Esophagus muscularis mucosa (tissue), 4 donors: ENCODE data around the gene SHISA6. TPM values are rescaled to one million over a fixed set of nuclear protein-coding genes. Genes with fewer than 3 reads are reported as not detected.

Experiments
- DNase-seq: peaks from one replicate; pipeline ENCODE4 v3.0.0-alpha.2; 2017; ENCODE audit errors: extremely low spot score
- H3K27ac ChIP-seq, 4 donors: fragments of 200-600 bp; sonication (generic); replicated peaks in 1 of 4; 1 replicate in 3 of 4; 2 replicates in 1 of 4; pipeline ENCODE4 v1.5.1; 2016 to 2019; ENCODE audit warnings: mild to moderate bottlenecking in 1 of 4
- H3K27me3 ChIP-seq, 4 donors: fragments of 200-600 bp; sonication (generic); one replicate each; pipeline versions ENCODE4 v1.5.1 to v1.6.0; 2016 to 2019
- H3K36me3 ChIP-seq, 4 donors: fragments of 200-600 bp; sonication (generic); one replicate each; pipeline ENCODE4 v1.5.1; 2016 to 2019
- H3K4me1 ChIP-seq, 4 donors: fragments of 200-600 bp; sonication (generic); one replicate each; pipeline ENCODE4 v1.5.1; 2016 to 2019
- H3K4me3 ChIP-seq, 4 donors: fragments of 200-600 bp; sonication (generic); 1 replicate in 2 of 4; 2 replicates in 2 of 4; pipeline ENCODE4 v1.5.1; 2016 to 2019; ENCODE audit warnings: mild to moderate bottlenecking in 4 of 4, moderate library complexity in 1 of 4
- H3K9me3 ChIP-seq, 4 donors: fragments of 200-600 bp; sonication (generic); 1 replicate in 3 of 4; 2 replicates in 1 of 4; pipeline ENCODE4 v1.5.1; 2016 to 2019
- EP300 ChIP-seq: sonication (generic); formaldehyde crosslinking; IDR thresholded peaks from one replicate; pipeline ENCODE4 v1.6.1; 2017; ENCODE audit warnings: antibody characterized with exemption
- POLR2A ChIP-seq: fragments of 450-650 bp; IDR thresholded peaks from one replicate; pipeline ENCODE4 v1.6.1; 2017; ENCODE audit warnings: antibody characterized with exemption, moderate library complexity, mild to moderate bottlenecking, low read depth
- POLR2AphosphoS5 ChIP-seq, 2 donors: sonication (generic); formaldehyde crosslinking; IDR thresholded peaks; one replicate each; pipeline ENCODE4 v1.6.1; 2017; ENCODE audit warnings: antibody characterized with exemption in 2 of 2
- WGBS: methylation state at CpG from one replicate; pipeline ENCODE4 v1.1.5; 2018; 5-methylcytosine and 5-hydroxymethylcytosine counted together
- intact Hi-C: fragments of 100-400 bp; cut with DNase I; formaldehyde crosslinking; loops from one replicate; pipeline ENCODE4 v1.15.1; 2023
- total RNA-seq, 4 donors: library from RNA; depleted of rRNA; stranded (reverse); fragments of >200 nt; gene quantifications; one replicate each; pipeline versions ENCODE4 v1.1.0 to v1.2.1, GENCODE V29; 2016
- TF ChIP-seq, protein P1 (sequence below), 3 experiments: fragments of 200-600 bp in 2 of 3; fragments of 450-650 bp in 1 of 3; sonication (generic) in 2 of 3; IDR thresholded peaks; one replicate each; pipeline ENCODE4 v1.5.1; 2017 to 2019; ENCODE audit warnings: antibody characterized with exemption in 3 of 3, mild to moderate bottlenecking in 2 of 3, moderate library complexity in 1 of 3

SHISA6 gene
- total RNA-seq, 4 donors from 2014 or later = 0.83 to 1.7 (median 1.4) TPM

DNA sequence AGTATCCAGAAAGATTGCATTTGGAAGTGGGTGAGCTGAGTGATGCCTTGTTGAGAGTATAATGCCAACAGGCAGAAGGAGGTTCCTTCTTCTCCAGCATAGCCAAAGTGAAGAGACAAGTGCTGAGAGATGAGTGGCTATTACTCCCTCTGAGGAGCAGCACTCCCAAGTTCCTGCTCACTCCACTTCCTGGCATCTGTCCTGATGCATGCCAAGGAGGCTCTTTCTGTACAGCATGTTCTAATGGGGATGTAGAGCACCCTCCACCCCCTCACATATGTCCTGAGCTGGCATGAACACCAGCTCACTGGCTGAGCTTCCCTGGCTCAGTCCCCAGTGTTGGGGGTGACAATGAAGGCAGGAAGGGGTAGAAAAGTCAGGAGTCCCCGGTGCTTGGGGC, 313.0 kb downstream of the SHISA6 start:
- peak; percentile 79 for DNase-seq
- no peaks in the 10 kb centered on the region for H3K9me3 ChIP-seq
- intact Hi-C loops = no loop called here
- no peak overlapping the region for H3K4me3 ChIP-seq
- no peak overlapping the region for H3K27ac ChIP-seq
- no peaks in the 10 kb centered on the region for H3K4me1 ChIP-seq
- TF ChIP-seq POLR2A = no peak
- peaks cover 0 to 9% (median 0%) of the 10 kb centered on the region in 4 donors for H3K27me3 ChIP-seq
- 67% methylated on average over 1 of the region's 1 CpG for WGBS
- H3K36me3 ChIP-seq = no peaks in the 10 kb centered on the region

DNA sequence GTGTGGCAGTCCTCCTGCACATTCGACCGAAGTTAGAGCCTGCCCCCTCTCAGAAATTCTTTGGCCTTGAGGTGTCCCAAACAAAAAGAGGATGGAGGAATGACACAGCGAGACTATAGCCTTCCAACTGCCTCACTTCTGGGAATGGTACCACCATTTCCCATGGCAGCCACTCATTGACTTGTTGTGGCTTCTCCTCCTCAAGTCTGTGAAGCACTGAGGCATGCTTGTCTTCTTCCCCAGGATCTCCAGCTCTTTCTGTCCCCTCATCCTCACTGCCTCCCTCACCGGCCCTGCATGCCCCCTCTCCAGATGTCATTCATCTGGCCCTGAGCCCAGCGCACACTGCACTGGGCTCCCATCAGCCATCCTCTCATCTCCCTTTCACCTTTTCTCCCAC, 313.5 kb downstream of the SHISA6 start:
- H3K4me1 ChIP-seq = no peaks in the 10 kb centered on the region
- H3K36me3 ChIP-seq = no peaks in the 10 kb centered on the region
- H3K9me3 ChIP-seq = no peaks in the 10 kb centered on the region
- WGBS = 90% methylated on average over 5 of the region's 5 CpGs
- no peak overlapping the region for H3K4me3 ChIP-seq
- no peak overlapping the region for H3K27ac ChIP-seq
- peak; percentile 53 for DNase-seq
- intact Hi-C loops = no loop called here
- TF ChIP-seq POLR2AphosphoS5 (IDR thresholded peaks at IDR 0.05) = no peak
- TF ChIP-seq, protein P1, sequence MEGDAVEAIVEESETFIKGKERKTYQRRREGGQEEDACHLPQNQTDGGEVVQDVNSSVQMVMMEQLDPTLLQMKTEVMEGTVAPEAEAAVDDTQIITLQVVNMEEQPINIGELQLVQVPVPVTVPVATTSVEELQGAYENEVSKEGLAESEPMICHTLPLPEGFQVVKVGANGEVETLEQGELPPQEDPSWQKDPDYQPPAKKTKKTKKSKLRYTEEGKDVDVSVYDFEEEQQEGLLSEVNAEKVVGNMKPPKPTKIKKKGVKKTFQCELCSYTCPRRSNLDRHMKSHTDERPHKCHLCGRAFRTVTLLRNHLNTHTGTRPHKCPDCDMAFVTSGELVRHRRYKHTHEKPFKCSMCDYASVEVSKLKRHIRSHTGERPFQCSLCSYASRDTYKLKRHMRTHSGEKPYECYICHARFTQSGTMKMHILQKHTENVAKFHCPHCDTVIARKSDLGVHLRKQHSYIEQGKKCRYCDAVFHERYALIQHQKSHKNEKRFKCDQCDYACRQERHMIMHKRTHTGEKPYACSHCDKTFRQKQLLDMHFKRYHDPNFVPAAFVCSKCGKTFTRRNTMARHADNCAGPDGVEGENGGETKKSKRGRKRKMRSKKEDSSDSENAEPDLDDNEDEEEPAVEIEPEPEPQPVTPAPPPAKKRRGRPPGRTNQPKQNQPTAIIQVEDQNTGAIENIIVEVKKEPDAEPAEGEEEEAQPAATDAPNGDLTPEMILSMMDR (IDR thresholded peaks at IDR 0.05) = no peak
- no peak for TF ChIP-seq POLR2A
- TF ChIP-seq EP300 = no peak
- H3K27me3 ChIP-seq = peaks cover 0 to 11% (median 0%) of the 10 kb centered on the region in 4 donors

DNA sequence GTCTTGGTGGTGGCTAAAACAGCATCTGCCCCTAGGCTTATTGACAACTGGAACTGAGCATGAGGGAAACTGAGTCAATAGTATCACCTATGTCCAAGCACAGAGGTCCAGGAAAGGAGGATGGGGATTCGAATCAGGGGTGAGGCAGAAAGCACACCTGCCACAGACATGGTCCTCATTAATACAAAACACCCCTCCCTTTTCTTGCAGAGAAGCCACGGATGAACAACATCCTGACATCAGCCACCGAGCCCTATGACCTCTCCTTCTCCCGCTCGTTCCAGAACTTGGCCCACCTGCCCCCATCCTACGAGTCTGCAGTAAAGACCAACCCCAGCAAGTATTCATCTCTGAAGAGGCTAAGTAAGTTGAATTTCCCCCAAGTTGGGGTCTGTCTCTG, 314.5 kb downstream of the SHISA6 start:
- TF ChIP-seq EP300 (no peak), POLR2AphosphoS5 (IDR thresholded peaks at IDR 0.05) (no peak), POLR2A (no peak)
- TF ChIP-seq, protein P1 (IDR thresholded peaks at IDR 0.05) = no peak
- intact Hi-C loops = no loop called here

DNA sequence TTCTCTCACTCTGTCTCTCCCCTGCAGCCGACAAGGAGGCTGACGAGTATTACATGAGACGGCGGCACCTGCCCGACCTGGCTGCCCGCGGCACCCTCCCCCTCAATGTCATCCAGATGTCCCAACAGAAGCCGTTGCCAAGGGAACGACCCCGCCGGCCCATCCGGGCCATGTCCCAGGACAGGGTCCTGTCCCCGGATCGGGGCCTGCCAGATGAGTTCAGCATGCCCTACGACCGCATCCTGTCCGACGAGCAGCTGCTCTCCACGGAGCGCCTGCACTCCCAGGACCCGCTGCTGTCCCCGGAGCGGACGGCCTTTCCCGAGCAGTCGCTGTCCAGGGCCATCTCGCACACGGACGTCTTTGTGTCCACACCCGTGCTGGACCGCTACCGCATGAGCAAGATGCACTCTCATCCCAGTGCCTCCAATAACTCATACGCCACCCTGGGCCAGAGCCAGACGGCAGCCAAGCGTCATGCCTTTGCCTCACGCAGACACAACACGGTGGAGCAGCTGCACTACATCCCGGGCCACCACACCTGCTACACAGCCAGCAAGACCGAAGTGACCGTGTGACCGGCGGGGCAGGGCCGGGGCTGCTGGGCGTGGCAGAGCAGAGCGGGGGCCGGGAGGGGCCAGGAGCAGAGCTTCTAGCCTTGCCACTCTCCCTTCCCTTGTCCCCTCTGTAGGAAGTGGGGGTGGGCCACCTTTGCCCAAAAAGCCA, 316.9 kb downstream of the SHISA6 start:
- peak; percentile 86 for DNase-seq
- no peaks in the 10 kb centered on the region for H3K9me3 ChIP-seq
- no peak for TF ChIP-seq POLR2AphosphoS5 (IDR thresholded peaks at IDR 0.05)
- no peak for TF ChIP-seq POLR2A
- TF ChIP-seq, protein P1 (IDR thresholded peaks at IDR 0.05) = no peak
- TF ChIP-seq EP300 = no peak
- WGBS = 92% methylated on average over 24 of the region's 46 CpGs
- H3K4me3 ChIP-seq = no peak overlapping the region
- H3K36me3 ChIP-seq = no peaks in the 10 kb centered on the region
- intact Hi-C loops = no loop called here
- H3K4me1 ChIP-seq = no peaks in the 10 kb centered on the region
- peaks cover 0 to 11% (median 0%) of the 10 kb centered on the region in 4 donors for H3K27me3 ChIP-seq
- H3K27ac ChIP-seq = no peak overlapping the region

More for the DNA sequence above, 314.5 kb downstream of the SHISA6 start:
- Histone ChIP-seq H3K27me3 (peaks cover 0 to 11% (median 0%) of the 10 kb centered on the region in 4 donors), H3K27ac (no peak overlapping the region), H3K4me1 (no peaks in the 10 kb centered on the region), H3K9me3 (no peaks in the 10 kb centered on the region), H3K36me3 (no peaks in the 10 kb centered on the region), H3K4me3 (no peak overlapping the region)
- DNase-seq = peak; percentile 55
- WGBS = 89% methylated on average over 6 of the region's 6 CpGs

DNA sequence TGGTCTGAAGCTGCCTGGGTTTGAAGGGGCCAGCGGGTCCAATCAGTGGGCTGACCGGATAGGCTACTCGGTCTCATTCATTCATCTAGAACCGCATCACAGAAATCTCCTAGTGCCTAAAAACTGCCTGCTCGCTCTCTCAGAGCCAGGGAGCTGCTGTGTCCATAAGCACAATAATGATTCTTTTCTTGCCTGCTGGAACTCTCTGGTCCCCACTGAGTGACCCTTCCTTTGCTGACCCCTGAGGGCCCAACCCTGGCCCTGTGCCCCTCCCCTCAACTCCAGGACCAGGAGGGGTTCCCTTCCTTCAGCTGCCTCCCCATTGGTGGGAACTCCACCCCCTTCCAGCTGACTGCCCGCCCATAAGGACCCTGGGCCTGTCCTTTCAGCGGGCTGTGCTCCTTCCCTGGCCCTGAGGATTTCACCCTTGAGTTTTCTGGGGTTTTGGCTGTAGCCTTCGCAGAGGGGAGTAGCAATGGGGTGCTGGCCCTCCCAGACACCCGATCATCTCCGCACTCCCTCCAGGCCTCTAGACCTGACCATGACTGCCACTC, 317.7 kb downstream of the SHISA6 start:
- Histone ChIP-seq H3K27me3 (peaks cover 0 to 11% (median 0%) of the 10 kb centered on the region in 4 donors), H3K9me3 (no peaks in the 10 kb centered on the region), H3K36me3 (no peaks in the 10 kb centered on the region), H3K27ac (no peak overlapping the region), H3K4me3 (no peak overlapping the region), H3K4me1 (no peaks in the 10 kb centered on the region)
- peak; percentile 72 for DNase-seq
- no peak for TF ChIP-seq EP300
- TF ChIP-seq, protein P1 (IDR thresholded peaks at IDR 0.05) = no peak
- no peak for TF ChIP-seq POLR2A
- TF ChIP-seq POLR2AphosphoS5 (IDR thresholded peaks at IDR 0.05) = no peak
- 86% methylated on average over 10 of the region's 10 CpGs for WGBS
- intact Hi-C loops = no loop called here
